Measurements from ENCODE around the gene EIF4A3.
"Not testable (repeated sequence)": the region's sequence is repeated elsewhere in the genome, so short reads cannot be mapped to it uniquely, and the experiment has no call there.

EIF4A3 gene

DNA sequence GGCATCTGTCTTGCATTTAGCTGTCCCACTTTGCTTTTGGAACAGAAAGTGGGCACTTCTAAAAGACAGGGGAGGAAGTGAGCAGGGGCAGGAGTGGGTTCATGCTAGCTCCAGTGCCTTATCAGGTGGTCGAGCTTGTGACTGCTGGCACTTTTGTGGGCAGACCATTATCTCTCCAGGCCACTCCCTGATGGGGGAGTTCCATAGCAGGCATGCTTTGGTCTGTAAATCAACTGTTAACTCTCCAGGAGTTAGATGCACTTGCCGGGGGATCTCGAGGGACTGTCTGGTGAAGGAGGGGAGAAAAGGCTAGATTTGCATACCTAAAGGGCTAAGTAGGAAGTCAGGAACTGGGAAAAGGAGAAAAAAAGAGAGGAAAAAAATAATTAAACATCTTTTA lies 13.6 kb upstream of the EIF4A3 start:
- no peak overlapping the region for H4K91ac ChIP-seq (ENCODE audit: low read depth, low read length)
- no peaks in the 10 kb centered on the region for H3K36me3 ChIP-seq (ENCODE audit: control insufficient read depth in 1 of 2, insufficient read depth in 2 of 2, low read length in 2 of 2)
- H3K27ac ChIP-seq (ENCODE audit: low read depth, low read length) = no peak overlapping the region
- H3K23ac ChIP-seq (ENCODE audit: low read length) = no peak overlapping the region
- H3K4me2 ChIP-seq (ENCODE audit: low read length) = no peak overlapping the region
- H3K14ac ChIP-seq (ENCODE audit: low read length) = no peak overlapping the region
- H3K27me3 ChIP-seq (ENCODE audit: insufficient read depth, low read length) = no peaks in the 10 kb centered on the region
- no CpG with 5 or more reads among the region's 3 CpGs for WGBS (ENCODE audit: extremely low coverage, insufficient coverage, insufficient read length)
- no peak for DNase-seq
- no peak overlapping the region for H2AK5ac ChIP-seq (ENCODE audit: low read length)
- H3K4me1 ChIP-seq (ENCODE audit: control insufficient read depth in 1 of 2, insufficient read depth in 2 of 2, low read length in 2 of 2) = no peaks in the 10 kb centered on the region
- H2BK120ac ChIP-seq (ENCODE audit: insufficient read depth, low read length, poor library complexity) = no peak overlapping the region
- H3K4ac ChIP-seq (ENCODE audit: low read depth, low read length) = no peak overlapping the region
- no peak overlapping the region for H3K4me3 ChIP-seq (ENCODE audit: low read depth, low read length)
- no peak overlapping the region for H2BK5ac ChIP-seq (ENCODE audit: low read depth, low read length, poor library complexity)
- H3K18ac ChIP-seq (ENCODE audit: low read length) = no peak overlapping the region
- H2BK12ac ChIP-seq (ENCODE audit: low read length) = no peak overlapping the region
- H4K8ac ChIP-seq (ENCODE audit: low read depth, low read length) = no peak overlapping the region
- no peak overlapping the region for H4K12ac ChIP-seq (ENCODE audit: low read depth, low read length)
- H3K9ac ChIP-seq (ENCODE audit: low read length) = no peak overlapping the region
- H2AFZ ChIP-seq (ENCODE audit: insufficient read depth, low read length, poor library complexity) = no peak overlapping the region
- no peaks in the 10 kb centered on the region for H3K79me2 ChIP-seq (ENCODE audit: control insufficient read depth, insufficient read depth, low read length, poor library complexity)
- H3K9me3 ChIP-seq (ENCODE audit: insufficient read depth, low read depth, low read length) = peaks cover 7% of the 10 kb centered on the region
- no peaks in the 10 kb centered on the region for H3K79me1 ChIP-seq (ENCODE audit: low read length)

DNA sequence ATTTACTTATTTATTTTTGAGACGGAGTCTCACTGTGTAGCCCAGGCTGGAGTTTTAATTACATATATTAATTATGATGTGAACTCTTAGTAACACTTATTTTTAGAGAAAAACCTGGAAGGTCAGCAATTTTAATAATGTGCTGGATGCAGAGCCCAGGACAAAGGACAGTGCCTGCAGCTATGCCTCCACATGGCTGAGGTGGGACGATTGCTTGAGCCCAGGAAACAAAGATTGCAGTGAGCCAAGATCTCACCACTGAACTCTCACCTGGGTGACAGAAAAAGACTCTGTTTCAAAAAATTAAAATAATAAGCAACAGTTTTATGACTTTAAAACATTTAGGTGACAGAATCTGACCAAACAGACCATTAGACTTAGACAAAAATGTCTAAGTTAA lies 11.9 kb upstream of the EIF4A3 start:
- Histone ChIP-seq H3K36me3 (ENCODE audit: control insufficient read depth in 1 of 2, insufficient read depth in 2 of 2, low read length in 2 of 2) (no peaks in the 10 kb centered on the region), H3K27ac (ENCODE audit: low read depth, low read length) (no peak overlapping the region), H3K4me3 (ENCODE audit: low read depth, low read length) (no peak overlapping the region), H3K4ac (ENCODE audit: low read depth, low read length) (no peak overlapping the region), H3K18ac (ENCODE audit: low read length) (no peak overlapping the region), H3K9ac (ENCODE audit: low read length) (no peak overlapping the region), H2AK5ac (ENCODE audit: low read length) (no peak overlapping the region), H3K23ac (ENCODE audit: low read length) (no peak overlapping the region), H2BK120ac (ENCODE audit: insufficient read depth, low read length, poor library complexity) (no peak overlapping the region), H3K9me3 (ENCODE audit: insufficient read depth, low read depth, low read length) (peaks cover 7% of the 10 kb centered on the region), H4K8ac (ENCODE audit: low read depth, low read length) (no peak overlapping the region), H3K4me2 (ENCODE audit: low read length) (no peak overlapping the region), H2AFZ (ENCODE audit: insufficient read depth, low read length, poor library complexity) (no peak overlapping the region), H4K12ac (ENCODE audit: low read depth, low read length) (no peak overlapping the region), H2BK12ac (ENCODE audit: low read length) (no peak overlapping the region), H3K27me3 (ENCODE audit: insufficient read depth, low read length) (no peaks in the 10 kb centered on the region), H4K91ac (ENCODE audit: low read depth, low read length) (no peak overlapping the region), H3K79me2 (ENCODE audit: control insufficient read depth, insufficient read depth, low read length, poor library complexity) (no peaks in the 10 kb centered on the region), H3K14ac (ENCODE audit: low read length) (no peak overlapping the region), H3K4me1 (ENCODE audit: control insufficient read depth in 1 of 2, insufficient read depth in 2 of 2, low read length in 2 of 2) (no peaks in the 10 kb centered on the region), H3K79me1 (ENCODE audit: low read length) (no peaks in the 10 kb centered on the region), H2BK5ac (ENCODE audit: low read depth, low read length, poor library complexity) (no peak overlapping the region)
- no peak for DNase-seq
- no CpG with 5 or more reads among the region's 2 CpGs for WGBS (ENCODE audit: extremely low coverage, insufficient coverage, insufficient read length)

DNA sequence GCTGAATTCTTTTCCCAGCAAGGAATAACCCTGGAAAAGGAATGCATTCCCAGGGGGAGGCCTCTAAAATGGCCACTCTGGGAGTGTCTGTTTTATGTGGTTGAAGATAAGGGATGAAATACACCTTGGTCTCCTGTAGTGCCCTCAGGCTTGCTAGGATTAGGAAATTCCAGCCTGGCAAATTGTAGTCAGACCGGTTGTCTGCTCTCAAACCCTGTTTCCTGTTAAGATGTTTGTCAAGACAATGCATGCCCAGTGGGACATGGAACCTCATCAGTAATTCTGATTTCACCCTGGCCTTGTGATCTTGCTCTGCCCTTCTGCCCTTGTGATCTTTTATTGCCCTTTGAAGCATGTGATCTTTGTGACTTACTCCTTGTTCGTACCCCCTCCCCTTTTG lies 8.7 kb upstream of the EIF4A3 start:
- H3K14ac ChIP-seq (ENCODE audit: low read length); H3K79me2 ChIP-seq (ENCODE audit: control insufficient read depth, insufficient read depth, low read length, poor library complexity); H3K36me3 ChIP-seq (ENCODE audit: control insufficient read depth in 1 of 2, insufficient read depth in 2 of 2, low read length in 2 of 2); H3K79me1 ChIP-seq (ENCODE audit: low read length); H2BK120ac ChIP-seq (ENCODE audit: insufficient read depth, low read length, poor library complexity); H2BK12ac ChIP-seq (ENCODE audit: low read length); H3K27me3 ChIP-seq (ENCODE audit: insufficient read depth, low read length); H4K91ac ChIP-seq (ENCODE audit: low read depth, low read length); H3K4me3 ChIP-seq (ENCODE audit: low read depth, low read length); H2AFZ ChIP-seq (ENCODE audit: insufficient read depth, low read length, poor library complexity); H3K23ac ChIP-seq (ENCODE audit: low read length); H4K8ac ChIP-seq (ENCODE audit: low read depth, low read length); H3K4ac ChIP-seq (ENCODE audit: low read depth, low read length); H4K12ac ChIP-seq (ENCODE audit: low read depth, low read length); H3K9ac ChIP-seq (ENCODE audit: low read length); H3K4me2 ChIP-seq (ENCODE audit: low read length); H3K18ac ChIP-seq (ENCODE audit: low read length); H2BK5ac ChIP-seq (ENCODE audit: low read depth, low read length, poor library complexity); H2AK5ac ChIP-seq (ENCODE audit: low read length): not testable (repeated sequence)
- H3K27ac ChIP-seq (ENCODE audit: low read depth, low read length) = peak overlapping the region; percentile 52
- DNase-seq = peak; percentile 67 to 74
- H3K4me1 ChIP-seq (ENCODE audit: control insufficient read depth in 1 of 2, insufficient read depth in 2 of 2, low read length in 2 of 2) = peaks cover 11 to 16% of the 10 kb centered on the region in 2 experiments
- H3K9me3 ChIP-seq (ENCODE audit: insufficient read depth, low read depth, low read length) = peaks cover 15% of the 10 kb centered on the region
- WGBS (ENCODE audit: extremely low coverage, insufficient coverage, insufficient read length) = no CpG with 5 or more reads among the region's 2 CpGs

DNA sequence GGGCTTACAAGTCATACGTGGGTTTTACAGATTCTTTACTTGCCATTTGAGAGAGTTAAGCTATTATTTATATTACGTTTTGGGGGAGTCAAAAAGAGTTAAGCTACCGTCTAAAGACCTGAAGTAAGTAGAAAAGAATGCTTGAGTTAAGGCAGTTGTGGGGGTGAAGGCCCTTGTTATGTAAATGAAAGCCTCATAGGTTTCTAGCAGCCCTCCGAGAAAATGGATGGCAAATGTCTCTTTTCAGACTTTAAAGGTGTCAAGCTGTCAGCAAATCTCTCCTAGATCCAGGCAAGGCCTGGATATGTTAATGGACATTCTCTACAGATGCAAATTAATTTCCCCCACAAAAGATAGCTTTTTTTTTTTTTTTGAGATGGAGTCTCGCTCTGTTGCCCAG lies 7.2 kb upstream of the EIF4A3 start:
- Histone ChIP-seq H3K4me3 (ENCODE audit: low read depth, low read length) (no peak overlapping the region), H3K79me1 (ENCODE audit: low read length) (peaks cover 2% of the 10 kb centered on the region), H2BK5ac (ENCODE audit: low read depth, low read length, poor library complexity) (no peak overlapping the region), H4K12ac (ENCODE audit: low read depth, low read length) (no peak overlapping the region), H4K91ac (ENCODE audit: low read depth, low read length) (no peak overlapping the region), H2AFZ (ENCODE audit: insufficient read depth, low read length, poor library complexity) (no peak overlapping the region), H3K18ac (ENCODE audit: low read length) (no peak overlapping the region), H2BK12ac (ENCODE audit: low read length) (no peak overlapping the region), H3K4me1 (ENCODE audit: control insufficient read depth in 1 of 2, insufficient read depth in 2 of 2, low read length in 2 of 2) (peaks cover 11 to 16% of the 10 kb centered on the region in 2 experiments), H3K4ac (ENCODE audit: low read depth, low read length) (no peak overlapping the region), H3K36me3 (ENCODE audit: control insufficient read depth in 1 of 2, insufficient read depth in 2 of 2, low read length in 2 of 2) (no peaks in the 10 kb centered on the region), H3K9ac (ENCODE audit: low read length) (no peak overlapping the region), H3K23ac (ENCODE audit: low read length) (no peak overlapping the region), H3K14ac (ENCODE audit: low read length) (no peak overlapping the region), H3K27ac (ENCODE audit: low read depth, low read length) (no peak overlapping the region), H3K27me3 (ENCODE audit: insufficient read depth, low read length) (no peaks in the 10 kb centered on the region), H3K9me3 (ENCODE audit: insufficient read depth, low read depth, low read length) (peaks cover 15% of the 10 kb centered on the region), H2BK120ac (ENCODE audit: insufficient read depth, low read length, poor library complexity) (no peak overlapping the region), H3K79me2 (ENCODE audit: control insufficient read depth, insufficient read depth, low read length, poor library complexity) (no peaks in the 10 kb centered on the region), H2AK5ac (ENCODE audit: low read length) (no peak overlapping the region), H4K8ac (ENCODE audit: low read depth, low read length) (no peak overlapping the region), H3K4me2 (ENCODE audit: low read length) (no peak overlapping the region)
- no peak for DNase-seq
- no CpG with 5 or more reads among the region's 5 CpGs for WGBS (ENCODE audit: extremely low coverage, insufficient coverage, insufficient read length)

All from trophoblast cell (in vitro differentiated cells and primary cell).